Erythroblast (primary cell): Measurements from ENCODE around the gene FAM25G.

Source experiments
- GATA1 ChIP-seq: IDR thresholded peaks from 2 replicates; pipeline ENCODE4 v1.6.1; 2011; ENCODE audit warnings: low read depth, mild to moderate bottlenecking, control low read depth, low read length, moderate library complexity
- POLR2A ChIP-seq: IDR thresholded peaks from 2 replicates; pipeline ENCODE4 v1.6.1; 2011; ENCODE audit warnings: mild to moderate bottlenecking, low read length

DNA sequence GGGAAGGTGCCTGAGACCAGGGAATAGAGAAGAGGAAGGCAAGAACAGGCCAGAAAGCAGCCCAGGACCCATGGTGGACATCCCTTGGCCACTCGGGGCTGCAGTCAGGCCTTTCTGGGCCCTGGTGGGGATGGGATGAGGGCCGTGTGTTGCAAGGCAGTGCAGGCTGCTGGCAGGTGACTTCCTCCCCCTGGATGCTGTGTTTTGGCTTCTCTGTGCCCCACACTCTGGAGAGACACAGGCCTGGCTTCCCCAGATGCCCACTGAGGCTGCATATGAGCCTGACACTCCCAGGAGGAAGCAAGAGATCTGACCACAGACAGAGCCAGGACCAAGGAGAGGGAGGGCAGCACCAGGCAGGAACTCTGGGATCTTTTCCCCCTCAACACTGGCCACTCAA is 47.5 kb downstream of the FAM25G start:
- TF ChIP-seq POLR2A, result no peak
- no peak for TF ChIP-seq GATA1
